ENCODE measurements around the gene PRDM16. TPM values are rescaled to one million over a fixed set of nuclear protein-coding genes. Genes with fewer than 3 reads are reported as not detected.

PRDM16 gene
- total RNA-seq, 1 experiment from 2014 or later, result 6.1 TPM

DNA sequence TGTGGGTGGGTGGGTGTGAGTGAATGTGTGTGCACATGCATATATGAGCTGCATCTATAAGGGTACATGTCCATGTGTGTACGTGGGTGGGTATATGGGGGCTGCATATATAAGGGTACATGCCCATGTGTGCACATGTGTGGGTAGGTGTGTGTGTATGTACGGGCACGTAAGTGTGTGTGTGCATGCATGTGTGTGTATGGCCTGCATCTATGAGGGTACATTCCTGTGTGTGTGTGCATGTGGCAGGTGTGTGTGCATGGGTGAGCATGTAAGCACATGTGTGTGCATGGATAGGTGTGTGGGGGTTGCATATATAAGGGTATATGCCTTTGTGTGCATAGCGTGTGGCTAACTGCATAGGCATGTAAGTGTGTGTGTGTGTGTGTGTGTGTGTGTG is 204.4 kb downstream of the PRDM16 start:
- no peaks in the 10 kb centered on the region for H3K27me3 ChIP-seq (ENCODE audit: insufficient read depth, low read length)
- ChIA-PET CTCF (no interaction called here), POLR2A (no interaction called here), RAD21 (ENCODE audit: low non-redundant PET in 1 of 2, low total read pairs in 2 of 2, uncharacterized antibody in 2 of 2, unreplicated experiment in 2 of 2) (no interaction called here)
- no peaks in the 10 kb centered on the region for H4K20me1 ChIP-seq (ENCODE audit: insufficient read depth)
- no peak overlapping the region for H3K9ac ChIP-seq (ENCODE audit: low read length)
- no peaks in the 10 kb centered on the region for H3K9me3 ChIP-seq (ENCODE audit: control insufficient read depth in 1 of 2, insufficient read depth in 1 of 2, low read depth in 1 of 2, low read length in 2 of 2)
- no peaks in the 10 kb centered on the region for H3K9me2 ChIP-seq (ENCODE audit: insufficient read depth)
- TF ChIP-seq EZH2 (IDR thresholded peaks at IDR 0.05) (no peak), ZNF274 (IDR thresholded peaks at IDR 0.05; ENCODE audit: low read depth, low read length) (no peak), JUND (IDR thresholded peaks at IDR 0.05) (no peak)
- TF ChIP-seq, protein P1, sequence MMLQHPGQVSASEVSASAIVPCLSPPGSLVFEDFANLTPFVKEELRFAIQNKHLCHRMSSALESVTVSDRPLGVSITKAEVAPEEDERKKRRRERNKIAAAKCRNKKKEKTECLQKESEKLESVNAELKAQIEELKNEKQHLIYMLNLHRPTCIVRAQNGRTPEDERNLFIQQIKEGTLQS (IDR thresholded peaks at IDR 0.05), result no peak
- no peaks in the 10 kb centered on the region for H3K36me3 ChIP-seq (ENCODE audit: control insufficient read depth in 1 of 2, insufficient read depth in 2 of 2, low read length in 2 of 2)
- no peak overlapping the region for H3K4me2 ChIP-seq (ENCODE audit: low read length)
- no peaks in the 10 kb centered on the region for H3K4me1 ChIP-seq (ENCODE audit: control insufficient read depth in 1 of 2, insufficient read depth in 2 of 2, low read length in 2 of 2)
- no peak for ATAC-seq
- intact Hi-C loops (cut with micrococcal nuclease), result no loop called here
- H3K4me3 ChIP-seq (replicated peaks in 1 of 2; ENCODE audit: low read depth in 1 of 2, low read length in 2 of 2), result no peak overlapping the region
- BruUV-seq (replicated peaks), result no TSS peak
- H3K79me2 ChIP-seq (ENCODE audit: insufficient read depth, low read length), result no peaks in the 10 kb centered on the region
- no peak overlapping the region for H3K27ac ChIP-seq (ENCODE audit: low read depth, low read length)
- H2AFZ ChIP-seq (ENCODE audit: low read depth, low read length, poor library complexity, severe bottlenecking), result no peak overlapping the region
- DNase-seq (ENCODE audit: low read depth, low spot score), result no peak

DNA sequence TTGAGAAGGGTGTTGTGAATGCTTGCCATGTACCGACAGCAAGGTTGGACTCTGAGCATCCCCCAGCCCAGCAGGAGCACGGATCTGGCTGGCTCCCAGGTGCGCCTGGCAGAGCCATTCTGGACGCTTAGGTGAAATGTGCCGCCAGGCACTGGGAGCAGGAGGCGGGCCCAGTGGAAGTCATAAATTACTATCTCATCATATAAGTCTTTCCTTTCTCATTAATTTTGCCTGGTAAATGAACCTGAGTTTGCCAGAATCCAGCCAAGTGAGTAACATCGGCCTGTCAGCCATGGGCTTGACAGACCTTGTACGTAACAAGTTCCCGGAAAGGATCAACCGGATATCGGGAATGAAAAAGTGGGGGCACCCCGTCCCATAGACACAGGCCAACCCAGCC is 206.0 kb downstream of the PRDM16 start:
- no peak overlapping the region for H3K9ac ChIP-seq (ENCODE audit: low read length)
- POLR2A ChIA-PET, result no interaction called here

More for the DNA sequence above, 206.0 kb downstream of the PRDM16 start:
- no peaks in the 10 kb centered on the region for H3K9me2 ChIP-seq (ENCODE audit: insufficient read depth)
- H3K4me2 ChIP-seq (ENCODE audit: low read length), result no peak overlapping the region
- H3K27ac ChIP-seq (ENCODE audit: low read depth, low read length), result no peak overlapping the region
- CTCF ChIA-PET, result no interaction called here
- H2AFZ ChIP-seq (ENCODE audit: low read depth, low read length, poor library complexity, severe bottlenecking), result no peak overlapping the region
- RAD21 ChIA-PET (ENCODE audit: low non-redundant PET in 1 of 2, low total read pairs in 2 of 2, uncharacterized antibody in 2 of 2, unreplicated experiment in 2 of 2), result no interaction called here
- intact Hi-C loops (cut with micrococcal nuclease), result no loop called here
- H3K4me1 ChIP-seq (ENCODE audit: control insufficient read depth in 1 of 2, insufficient read depth in 2 of 2, low read length in 2 of 2), result no peaks in the 10 kb centered on the region
- H3K4me3 ChIP-seq (replicated peaks in 1 of 2; ENCODE audit: low read depth in 1 of 2, low read length in 2 of 2), result no peak overlapping the region
- H3K36me3 ChIP-seq (ENCODE audit: control insufficient read depth in 1 of 2, insufficient read depth in 2 of 2, low read length in 2 of 2), result no peaks in the 10 kb centered on the region
- DNase-seq (ENCODE audit: low read depth, low spot score) (no peak), ATAC-seq (no peak)
- TF ChIP-seq CTCF (IDR thresholded peaks at IDR 0.05 in 2 of 3, conservative IDR thresholded peaks at IDR 0.05 in 1 of 3; ENCODE audit: borderline replicate concordance in 1 of 3, insufficient read depth in 1 of 3, low read depth in 2 of 3, low read length in 2 of 3), result no peak
- H3K27me3 ChIP-seq (ENCODE audit: insufficient read depth, low read length), result no peaks in the 10 kb centered on the region
- no TSS peak for BruUV-seq (replicated peaks)
- H3K9me3 ChIP-seq (ENCODE audit: control insufficient read depth in 1 of 2, insufficient read depth in 1 of 2, low read depth in 1 of 2, low read length in 2 of 2), result no peaks in the 10 kb centered on the region
- H3K79me2 ChIP-seq (ENCODE audit: insufficient read depth, low read length), result no peaks in the 10 kb centered on the region
- no peaks in the 10 kb centered on the region for H4K20me1 ChIP-seq (ENCODE audit: insufficient read depth)
